Islet precursor cell (in vitro differentiated cells): ENCODE data around the gene L3MBTL3.
A peak's percentile ranks its signal among the peaks of the same experiment; 100 is the strongest.
"Not testable (repeated sequence)": the region's sequence is repeated elsewhere in the genome, so short reads cannot be mapped to it uniquely, and the experiment has no call there.

Experiments
- DNase-seq: peaks from one replicate; pipeline ENCODE4 v3.0.0-alpha.2; 2018

The L3MBTL3 gene

GRCh38 chr6:130143709-130144108 is 125.3 kb downstream of the L3MBTL3 start:
- peak; percentile 62 for DNase-seq

GRCh38 chr6:130147111-130147510 is 128.7 kb downstream of the L3MBTL3 start:
- no peak for DNase-seq

GRCh38 chr6:130148181-130148580 is 129.8 kb downstream of the L3MBTL3 start:
- no peak for DNase-seq

- not testable (repeated sequence) for DNase-seq
Measured at GRCh38 chr6:130149016-130149415, 130.6 kb downstream of the L3MBTL3 start.

- no peak for DNase-seq
Measured at GRCh38 chr6:130150906-130151305, 132.5 kb downstream of the L3MBTL3 start.

GRCh38 chr6:130152908-130153510 is 134.6 kb downstream of the L3MBTL3 start:
- DNase-seq = no peak

GRCh38 chr6:130156908-130157307 is 138.5 kb downstream of the L3MBTL3 start:
- DNase-seq = no peak

GRCh38 chr6:130158056-130158455 is 139.7 kb downstream of the L3MBTL3 start:
- no peak for DNase-seq

GRCh38 chr6:130158548-130158947 is 140.2 kb downstream of the L3MBTL3 start:
- DNase-seq = no peak

- no peak for DNase-seq
Measured at GRCh38 chr6:130159956-130160355, 141.6 kb downstream of the L3MBTL3 start.

GRCh38 chr6:130161683-130162404 is 143.5 kb downstream of the L3MBTL3 start:
- no peak for DNase-seq

- DNase-seq = no peak
Measured at GRCh38 chr6:130162421-130162820, 144.0 kb downstream of the L3MBTL3 start.

GRCh38 chr6:130163266-130163665 is 144.9 kb downstream of the L3MBTL3 start:
- DNase-seq = no peak

GRCh38 chr6:130164251-130164650 is 145.9 kb downstream of the L3MBTL3 start:
- DNase-seq = no peak

- DNase-seq = no peak
Measured at GRCh38 chr6:130167655-130168054, 149.3 kb downstream of the L3MBTL3 start.

- DNase-seq = not testable (repeated sequence)
Measured at GRCh38 chr6:130170160-130170559, 151.8 kb downstream of the L3MBTL3 start.

- not testable (repeated sequence) for DNase-seq
Measured at GRCh38 chr6:130173377-130174004, 155.1 kb downstream of the L3MBTL3 start.

GRCh38 chr6:130176378-130176777 is 158.0 kb downstream of the L3MBTL3 start:
- no peak for DNase-seq

GRCh38 chr6:130178692-130179091 is 160.3 kb downstream of the L3MBTL3 start:
- peak; percentile 89 for DNase-seq

- DNase-seq = no peak
Measured at GRCh38 chr6:130182466-130182865, 164.1 kb downstream of the L3MBTL3 start.

GRCh38 chr6:130183271-130184222 is 165.2 kb downstream of the L3MBTL3 start:
- DNase-seq = peak; percentile 54

- DNase-seq = no peak
Measured at GRCh38 chr6:130185658-130186057, 167.3 kb downstream of the L3MBTL3 start.
